Thoracic aorta (tissue), 2 donors: ENCODE data around the gene PKD2L1. TPM values are rescaled to one million over a fixed set of nuclear protein-coding genes. Genes with fewer than 3 reads are reported as not detected.
A peak's percentile ranks its signal among the peaks of the same experiment; 100 is the strongest.
"Not testable (repeated sequence)": the region's sequence is repeated elsewhere in the genome, so short reads cannot be mapped to it uniquely, and the experiment has no call there.

ENCODE experiments used
- ATAC-seq: fragments of 150-250 bp; one replicate; pipeline ENCODE4 v1.8.0; 2017; ENCODE audit warnings: low read depth; ENCODE audit not compliant: insufficient number of reproducible peaks, low FRiP score
- DNase-seq: peaks from one replicate; pipeline ENCODE4 v3.0.0-alpha.2; 2020; ENCODE audit warnings: low spot score
- H3K27ac ChIP-seq, 2 donors: fragments of 200-600 bp; sonication (generic); 1 replicate in 1 of 2; 2 replicates in 1 of 2; pipeline ENCODE4 v1.5.1; 2016; ENCODE audit warnings: mild to moderate bottlenecking in 2 of 2, moderate library complexity in 2 of 2
- H3K27me3 ChIP-seq: fragments of 200-600 bp; sonication (generic); replicated peaks from 2 replicates; pipeline ENCODE4 v1.6.0; 2016; ENCODE audit warnings: mild to moderate bottlenecking; ENCODE audit not compliant: insufficient read depth
- H3K36me3 ChIP-seq: fragments of 200-600 bp; sonication (generic); one replicate; pipeline ENCODE4 v1.5.1; 2016
- H3K4me1 ChIP-seq, 2 donors: fragments of 200-600 bp; sonication (generic); 1 replicate in 1 of 2; 2 replicates in 1 of 2; pipeline versions ENCODE4 v1.5.1 to v1.6.0; 2016; ENCODE audit warnings: low read depth in 2 of 2, mild to moderate bottlenecking in 1 of 2; ENCODE audit not compliant: control insufficient read depth in 1 of 2
- H3K4me3 ChIP-seq: fragments of 200-600 bp; sonication (generic); 2 replicates; pipeline ENCODE4 v1.5.1; 2016; ENCODE audit warnings: mild to moderate bottlenecking
- H3K9me3 ChIP-seq: fragments of 200-600 bp; sonication (generic); 2 replicates; pipeline ENCODE4 v1.5.1; 2016
- total RNA-seq, 2 donors: library from RNA; depleted of rRNA; stranded (reverse); fragments of >200 nt; gene quantifications; one replicate each; pipeline versions ENCODE4 v1.1.0 to v1.2.3, GENCODE V29; 2016
- TF ChIP-seq, protein P1 (sequence below): fragments of 200-600 bp; sonication (generic); IDR thresholded peaks from one replicate; pipeline ENCODE4 v1.5.1; 2019; ENCODE audit warnings: antibody characterized with exemption

PKD2L1 gene
- total RNA-seq = under 1 TPM in 1 of 2 donors, not detected in 1; 0.56 TPM

DNA sequence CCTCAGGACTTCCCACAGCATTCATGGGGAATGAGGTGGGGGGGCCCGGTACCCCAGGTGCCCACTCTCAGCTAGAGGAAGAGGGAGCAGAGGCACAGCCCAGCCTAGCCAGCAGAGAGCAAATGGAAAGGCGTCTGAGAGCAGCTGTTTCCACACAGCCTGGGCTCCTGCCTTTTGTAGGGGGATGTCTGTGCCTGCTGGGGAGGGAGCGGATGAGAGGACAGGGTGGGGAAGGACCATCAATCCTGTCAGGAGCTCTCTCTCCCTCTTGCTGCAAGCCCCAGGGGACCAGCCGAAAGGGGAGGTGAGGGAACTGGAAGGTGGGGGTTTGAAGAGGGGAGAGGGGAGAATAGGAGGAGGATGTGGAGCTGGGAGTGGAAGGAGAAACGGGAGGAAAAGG, at the start of gene PKD2L1:
PKD2L1 (minus strand) TSS at position 150 of the 400 bp plus-strand sequence; CDS start at position 25, 125 bp downstream.
- ATAC-seq (no peak), DNase-seq (no peak)
- Histone ChIP-seq H3K4me1 (no peaks in the 10 kb centered on the region), H3K27ac (no peak within 1 kb of the TSS), H3K4me3 (no peak within 1 kb of the TSS), H3K36me3 (no peaks in the 10 kb centered on the region), H3K27me3 (no peaks in the 10 kb centered on the region), H3K9me3 (no peaks in the 10 kb centered on the region)
- TF ChIP-seq, protein P1, sequence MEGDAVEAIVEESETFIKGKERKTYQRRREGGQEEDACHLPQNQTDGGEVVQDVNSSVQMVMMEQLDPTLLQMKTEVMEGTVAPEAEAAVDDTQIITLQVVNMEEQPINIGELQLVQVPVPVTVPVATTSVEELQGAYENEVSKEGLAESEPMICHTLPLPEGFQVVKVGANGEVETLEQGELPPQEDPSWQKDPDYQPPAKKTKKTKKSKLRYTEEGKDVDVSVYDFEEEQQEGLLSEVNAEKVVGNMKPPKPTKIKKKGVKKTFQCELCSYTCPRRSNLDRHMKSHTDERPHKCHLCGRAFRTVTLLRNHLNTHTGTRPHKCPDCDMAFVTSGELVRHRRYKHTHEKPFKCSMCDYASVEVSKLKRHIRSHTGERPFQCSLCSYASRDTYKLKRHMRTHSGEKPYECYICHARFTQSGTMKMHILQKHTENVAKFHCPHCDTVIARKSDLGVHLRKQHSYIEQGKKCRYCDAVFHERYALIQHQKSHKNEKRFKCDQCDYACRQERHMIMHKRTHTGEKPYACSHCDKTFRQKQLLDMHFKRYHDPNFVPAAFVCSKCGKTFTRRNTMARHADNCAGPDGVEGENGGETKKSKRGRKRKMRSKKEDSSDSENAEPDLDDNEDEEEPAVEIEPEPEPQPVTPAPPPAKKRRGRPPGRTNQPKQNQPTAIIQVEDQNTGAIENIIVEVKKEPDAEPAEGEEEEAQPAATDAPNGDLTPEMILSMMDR = no peak

DNA sequence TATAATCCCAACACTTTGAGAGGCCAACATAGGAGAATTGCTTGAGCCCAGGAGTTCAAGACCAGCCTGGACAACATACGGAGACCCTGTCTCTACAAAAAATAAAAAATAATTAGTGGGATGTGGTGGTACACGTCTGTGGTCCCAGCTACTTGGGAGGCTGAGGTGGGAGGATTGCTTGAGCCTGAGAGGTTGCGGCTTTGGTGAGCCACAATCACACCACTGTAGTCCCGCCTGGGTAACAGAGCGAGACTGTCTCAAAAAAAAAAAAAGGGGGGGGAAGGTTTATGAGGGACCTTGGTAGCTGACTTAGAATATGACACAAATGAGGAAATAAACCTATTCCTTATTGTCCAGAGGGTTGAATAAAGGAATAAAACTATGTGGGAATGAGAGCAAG, 47.8 kb upstream of the PKD2L1 start:
- Histone ChIP-seq H3K4me1 (peaks cover 7 to 13% of the 10 kb centered on the region in 2 donors), H3K27ac (no peak overlapping the region), H3K4me3 (no peak overlapping the region), H3K9me3 (no peaks in the 10 kb centered on the region), H3K36me3 (peaks cover 10% of the 10 kb centered on the region), H3K27me3 (no peaks in the 10 kb centered on the region)
- no peak for ATAC-seq
- no peak for DNase-seq
- TF ChIP-seq, protein P1 = no peak

DNA sequence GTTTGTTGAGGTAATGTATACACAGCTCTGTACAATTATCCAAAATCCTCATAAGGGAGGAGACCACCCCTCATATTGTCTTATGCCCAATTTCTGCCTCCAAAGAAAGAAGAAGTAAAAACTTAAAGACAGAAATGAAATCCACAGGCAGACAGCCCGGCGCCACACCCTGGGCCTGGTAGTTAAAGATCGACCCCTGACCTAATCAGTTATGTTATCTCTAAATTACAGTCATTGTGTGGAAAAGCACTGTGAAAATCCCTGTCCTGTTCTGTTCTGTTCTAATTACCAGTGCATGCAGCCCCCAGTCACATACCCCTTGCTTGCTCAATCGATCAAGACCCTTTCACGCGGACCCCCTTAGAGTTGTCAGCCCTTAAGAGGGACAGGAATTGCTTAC, 46.6 kb upstream of the PKD2L1 start:
- H3K4me3 ChIP-seq, H3K27me3 ChIP-seq, DNase-seq, H3K27ac ChIP-seq, H3K36me3 ChIP-seq, ATAC-seq, H3K9me3 ChIP-seq: not testable (repeated sequence)
- peaks cover 18 to 25% of the 10 kb centered on the region in 2 donors for H3K4me1 ChIP-seq

DNA sequence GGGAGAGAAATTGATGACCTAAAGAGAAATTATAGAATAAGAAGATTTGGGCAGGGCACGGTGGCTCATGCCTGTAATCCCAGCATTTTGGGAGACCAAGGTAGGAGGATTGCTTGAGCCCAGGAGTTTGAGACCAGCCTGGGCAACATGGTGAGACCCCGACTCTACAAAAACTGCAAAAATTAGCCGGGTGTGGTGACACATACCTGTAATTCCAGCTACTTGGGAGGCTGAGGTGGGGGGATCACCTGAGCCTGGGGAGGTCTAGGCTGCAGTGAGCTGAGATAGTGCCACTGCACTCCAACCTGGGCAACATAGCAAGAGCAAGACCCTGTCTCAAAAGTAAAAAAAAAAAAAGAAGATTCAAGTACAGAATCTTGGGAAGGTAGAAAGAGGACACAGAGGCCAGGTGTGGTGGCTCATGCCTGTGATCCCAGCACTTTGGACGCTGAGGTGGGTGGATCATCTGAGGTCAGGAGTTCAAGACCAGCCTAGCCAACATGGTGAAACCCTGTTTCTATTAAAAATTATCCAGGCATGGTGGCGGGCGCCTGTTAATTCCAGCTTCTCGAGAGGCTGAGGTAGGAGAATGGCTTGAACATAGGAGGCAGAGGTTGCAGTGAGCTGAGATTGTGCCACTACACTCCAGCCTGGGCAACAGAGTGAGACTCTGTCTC, 44.8 kb upstream of the PKD2L1 start:
- Histone ChIP-seq H3K4me1 (peaks cover 19 to 41% of the 10 kb centered on the region in 2 donors), H3K27ac (peak overlapping the region; percentile 96 to 99), H3K4me3 (peak overlapping the region; percentile 90)
- not testable (repeated sequence) for ATAC-seq, H3K27me3 ChIP-seq, H3K9me3 ChIP-seq, DNase-seq, H3K36me3 ChIP-seq

DNA sequence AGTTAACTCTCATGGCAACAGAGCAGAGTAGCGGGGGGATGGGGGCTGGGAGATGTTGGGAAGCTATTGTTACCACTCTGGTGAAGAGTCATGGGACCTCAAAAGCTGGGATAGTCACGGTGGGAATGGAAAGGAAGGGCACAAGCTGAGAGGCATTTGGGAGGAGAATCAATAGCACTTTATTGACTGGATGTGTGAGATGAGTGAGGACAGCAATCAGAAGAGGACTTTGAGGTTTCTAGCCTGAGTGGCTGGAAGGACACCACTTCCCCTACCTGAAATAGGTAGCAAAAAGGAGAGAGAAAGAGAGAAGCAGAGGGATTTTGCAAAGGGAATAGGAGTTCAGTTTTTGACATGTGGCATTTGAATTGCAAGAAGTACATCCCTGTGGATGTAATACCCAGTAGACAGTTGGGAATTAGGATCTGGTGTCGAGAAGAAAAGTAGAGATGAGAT, 44.2 kb upstream of the PKD2L1 start:
- Histone ChIP-seq H3K36me3 (no peaks in the 10 kb centered on the region), H3K27ac (peak overlapping the region; percentile 96 to 99), H3K4me3 (peak overlapping the region; percentile 90), H3K9me3 (no peaks in the 10 kb centered on the region), H3K27me3 (no peaks in the 10 kb centered on the region), H3K4me1 (peaks cover 19 to 41% of the 10 kb centered on the region in 2 donors)
- TF ChIP-seq, protein P1 = no peak
- DNase-seq (no peak), ATAC-seq (no peak)

DNA sequence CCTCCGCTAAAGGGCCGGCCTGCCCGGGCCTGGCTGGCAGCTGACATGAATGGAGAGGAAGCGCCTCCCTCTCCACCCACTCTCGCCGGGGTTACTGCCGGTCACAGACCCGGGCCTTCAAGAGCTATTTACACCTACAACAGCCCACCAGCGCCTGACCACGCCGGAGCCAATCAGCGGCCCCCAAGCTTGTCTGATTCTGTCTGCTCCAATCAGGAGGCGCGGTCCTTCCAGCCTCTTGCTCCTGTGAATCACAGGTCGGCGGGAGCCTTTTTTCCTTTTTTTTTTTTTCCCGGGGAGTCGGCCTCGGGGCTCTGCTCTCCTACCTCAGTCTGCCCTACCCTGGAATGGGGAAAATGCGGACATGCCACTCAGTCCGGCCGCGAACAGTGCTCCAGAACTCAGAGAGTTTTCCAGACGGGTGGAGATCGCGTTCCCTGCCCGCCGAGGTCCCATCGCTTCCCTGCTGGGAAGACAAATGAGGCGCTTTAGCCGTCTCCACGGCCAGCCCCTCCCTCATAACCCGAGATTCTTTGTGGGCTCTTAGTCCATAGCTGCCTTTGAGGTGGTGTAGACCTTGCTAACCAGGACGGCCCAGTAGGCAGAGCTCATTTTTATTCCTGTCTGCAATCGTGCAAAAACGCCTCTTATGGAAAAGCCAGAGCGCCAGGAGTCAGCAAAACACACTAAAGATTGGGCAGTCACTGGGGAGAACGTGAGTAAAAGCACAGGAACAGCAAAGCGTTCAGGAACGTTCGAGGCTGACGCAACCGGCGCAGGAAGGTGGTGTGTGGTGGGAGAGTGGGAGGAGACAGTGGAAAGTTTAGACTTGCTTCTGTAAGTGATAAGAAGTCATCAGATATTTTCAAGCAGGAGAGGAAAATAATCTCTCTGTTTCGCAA, 43.5 kb upstream of the PKD2L1 start:
- DNase-seq = peak; percentile 98
- Histone ChIP-seq H3K4me3 (peak overlapping the region; percentile 90), H3K27me3 (no peaks in the 10 kb centered on the region), H3K9me3 (no peaks in the 10 kb centered on the region), H3K27ac (peak overlapping the region; percentile 96 to 99), H3K36me3 (no peaks in the 10 kb centered on the region), H3K4me1 (peaks cover 19 to 41% of the 10 kb centered on the region in 2 donors)
- TF ChIP-seq, protein P1 = no peak
- ATAC-seq = peak; percentile 95
